ENCODE data around the gene CRIP2. TPM values are rescaled to one million over a fixed set of nuclear protein-coding genes. Genes with fewer than 3 reads are reported as not detected.

CRIP2 gene
- total and polyA plus RNA-seq, 2 of the 13 experiments (the other 11 are each of a cell fraction or from before 2014, with no cell fraction given): 31.6 to 37.9 TPM

DNA sequence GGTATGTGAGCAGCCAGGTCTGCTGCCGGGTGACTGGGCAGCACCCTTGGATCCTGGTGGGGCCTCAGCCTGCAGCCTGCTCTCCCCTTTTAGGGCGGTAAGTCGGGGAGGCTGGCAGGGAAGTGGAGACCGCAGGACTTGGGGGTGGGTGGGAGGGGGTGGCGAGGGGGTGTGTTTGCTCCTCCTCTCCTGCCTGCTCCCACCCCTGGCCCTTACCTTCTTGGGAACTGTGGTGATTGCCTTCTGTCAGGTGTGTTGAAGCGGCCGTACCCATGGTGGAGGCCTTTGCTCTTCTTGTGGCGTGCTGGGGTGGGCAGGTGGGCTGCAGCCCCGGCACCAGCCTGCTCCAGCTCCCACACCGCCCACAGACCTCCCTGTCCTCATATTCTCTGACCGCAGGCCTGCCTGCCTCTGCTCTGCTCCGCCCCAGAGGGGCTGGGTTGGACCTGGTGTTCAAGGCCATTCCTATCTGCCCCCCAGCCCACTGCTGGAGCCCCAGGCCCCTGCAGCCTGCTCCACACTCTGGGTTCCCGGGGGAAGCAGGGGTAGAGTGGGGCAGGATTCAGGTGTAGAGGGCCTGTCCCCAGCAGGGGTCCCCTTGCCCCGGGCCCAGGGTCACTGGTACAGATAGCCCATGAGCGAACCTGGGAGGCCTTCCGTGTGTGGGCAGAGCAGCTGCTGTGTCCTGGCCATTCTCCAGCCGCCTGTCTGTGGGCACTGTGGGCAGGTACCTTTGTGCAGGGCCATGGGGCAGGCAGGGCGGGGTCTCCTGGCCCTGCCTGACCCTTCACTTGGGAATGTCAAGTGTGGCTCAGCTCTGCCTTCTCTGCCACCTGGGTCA lies 21.6 kb downstream of the CRIP2 start (continued):
- TF ChIP-seq ZFX (CRISPR knock-in tag; IDR thresholded peaks at IDR 0.05; ENCODE audit: low read depth) (peak; percentile 86), SMAD9 (CRISPR knock-in tag; IDR thresholded peaks at IDR 0.05) (no peak), ZFP41 (CRISPR knock-in tag; IDR thresholded peaks at IDR 0.05; ENCODE audit: borderline replicate concordance) (peak; percentile 80; the same call in 1 of the 2 replicates), ZNF615 (CRISPR knock-in tag; IDR thresholded peaks at IDR 0.05; ENCODE audit: borderline replicate concordance) (no peak), NCOR1 (IDR thresholded peaks at IDR 0.05; ENCODE audit: borderline replicate concordance, low read length) (peak; percentile 58; the same call in 1 of the 2 replicates), ZKSCAN5 (CRISPR knock-in tag; IDR thresholded peaks at IDR 0.05) (no peak), ZNF496 (CRISPR knock-in tag; IDR thresholded peaks at IDR 0.05; ENCODE audit: insufficient replicate concordance) (no peak), GABPB1 (CRISPR knock-in tag; IDR thresholded peaks at IDR 0.05) (peak; percentile 46), ZFY (CRISPR knock-in tag; IDR thresholded peaks at IDR 0.05) (peak; percentile 77), ZFYVE20 (CRISPR knock-in tag; IDR thresholded peaks at IDR 0.05; ENCODE audit: borderline replicate concordance, low read depth) (no peak), POGZ (CRISPR knock-in tag; IDR thresholded peaks at IDR 0.05) (no peak), HES4 (CRISPR knock-in tag; IDR thresholded peaks at IDR 0.05; ENCODE audit: borderline replicate concordance) (0 out of 2 replicates have a peak, but pooled peaks have one; percentile 59), SRSF9 (IDR thresholded peaks at IDR 0.05; ENCODE audit: borderline replicate concordance, insufficient read depth, low read depth, low read length, poor library complexity, severe bottlenecking) (no peak), ZNF713 (CRISPR knock-in tag; IDR thresholded peaks at IDR 0.05) (no peak), TAF1 (CRISPR knock-in tag; IDR thresholded peaks at IDR 0.05) (peak; percentile 83; the same call in 1 of the 2 replicates), ZNF329 (CRISPR knock-in tag; IDR thresholded peaks at IDR 0.05; ENCODE audit: low read depth) (peak; percentile 98), RFXANK (CRISPR knock-in tag; IDR thresholded peaks at IDR 0.05) (no peak; the same call in 1 of the 2 replicates)
- TF ChIP-seq, protein P1, sequence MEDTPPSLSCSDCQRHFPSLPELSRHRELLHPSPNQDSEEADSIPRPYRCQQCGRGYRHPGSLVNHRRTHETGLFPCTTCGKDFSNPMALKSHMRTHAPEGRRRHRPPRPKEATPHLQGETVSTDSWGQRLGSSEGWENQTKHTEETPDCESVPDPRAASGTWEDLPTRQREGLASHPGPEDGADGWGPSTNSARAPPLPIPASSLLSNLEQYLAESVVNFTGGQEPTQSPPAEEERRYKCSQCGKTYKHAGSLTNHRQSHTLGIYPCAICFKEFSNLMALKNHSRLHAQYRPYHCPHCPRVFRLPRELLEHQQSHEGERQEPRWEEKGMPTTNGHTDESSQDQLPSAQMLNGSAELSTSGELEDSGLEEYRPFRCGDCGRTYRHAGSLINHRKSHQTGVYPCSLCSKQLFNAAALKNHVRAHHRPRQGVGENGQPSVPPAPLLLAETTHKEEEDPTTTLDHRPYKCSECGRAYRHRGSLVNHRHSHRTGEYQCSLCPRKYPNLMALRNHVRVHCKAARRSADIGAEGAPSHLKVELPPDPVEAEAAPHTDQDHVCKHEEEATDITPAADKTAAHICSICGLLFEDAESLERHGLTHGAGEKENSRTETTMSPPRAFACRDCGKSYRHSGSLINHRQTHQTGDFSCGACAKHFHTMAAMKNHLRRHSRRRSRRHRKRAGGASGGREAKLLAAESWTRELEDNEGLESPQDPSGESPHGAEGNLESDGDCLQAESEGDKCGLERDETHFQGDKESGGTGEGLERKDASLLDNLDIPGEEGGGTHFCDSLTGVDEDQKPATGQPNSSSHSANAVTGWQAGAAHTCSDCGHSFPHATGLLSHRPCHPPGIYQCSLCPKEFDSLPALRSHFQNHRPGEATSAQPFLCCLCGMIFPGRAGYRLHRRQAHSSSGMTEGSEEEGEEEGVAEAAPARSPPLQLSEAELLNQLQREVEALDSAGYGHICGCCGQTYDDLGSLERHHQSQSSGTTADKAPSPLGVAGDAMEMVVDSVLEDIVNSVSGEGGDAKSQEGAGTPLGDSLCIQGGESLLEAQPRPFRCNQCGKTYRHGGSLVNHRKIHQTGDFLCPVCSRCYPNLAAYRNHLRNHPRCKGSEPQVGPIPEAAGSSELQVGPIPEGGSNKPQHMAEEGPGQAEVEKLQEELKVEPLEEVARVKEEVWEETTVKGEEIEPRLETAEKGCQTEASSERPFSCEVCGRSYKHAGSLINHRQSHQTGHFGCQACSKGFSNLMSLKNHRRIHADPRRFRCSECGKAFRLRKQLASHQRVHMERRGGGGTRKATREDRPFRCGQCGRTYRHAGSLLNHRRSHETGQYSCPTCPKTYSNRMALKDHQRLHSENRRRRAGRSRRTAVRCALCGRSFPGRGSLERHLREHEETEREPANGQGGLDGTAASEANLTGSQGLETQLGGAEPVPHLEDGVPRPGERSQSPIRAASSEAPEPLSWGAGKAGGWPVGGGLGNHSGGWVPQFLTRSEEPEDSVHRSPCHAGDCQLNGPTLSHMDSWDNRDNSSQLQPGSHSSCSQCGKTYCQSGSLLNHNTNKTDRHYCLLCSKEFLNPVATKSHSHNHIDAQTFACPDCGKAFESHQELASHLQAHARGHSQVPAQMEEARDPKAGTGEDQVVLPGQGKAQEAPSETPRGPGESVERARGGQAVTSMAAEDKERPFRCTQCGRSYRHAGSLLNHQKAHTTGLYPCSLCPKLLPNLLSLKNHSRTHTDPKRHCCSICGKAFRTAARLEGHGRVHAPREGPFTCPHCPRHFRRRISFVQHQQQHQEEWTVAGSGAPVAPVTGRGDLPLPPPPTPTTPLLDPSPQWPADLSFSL (CRISPR knock-in tag; IDR thresholded peaks at IDR 0.05): no peak
- TF ChIP-seq, protein P2, sequence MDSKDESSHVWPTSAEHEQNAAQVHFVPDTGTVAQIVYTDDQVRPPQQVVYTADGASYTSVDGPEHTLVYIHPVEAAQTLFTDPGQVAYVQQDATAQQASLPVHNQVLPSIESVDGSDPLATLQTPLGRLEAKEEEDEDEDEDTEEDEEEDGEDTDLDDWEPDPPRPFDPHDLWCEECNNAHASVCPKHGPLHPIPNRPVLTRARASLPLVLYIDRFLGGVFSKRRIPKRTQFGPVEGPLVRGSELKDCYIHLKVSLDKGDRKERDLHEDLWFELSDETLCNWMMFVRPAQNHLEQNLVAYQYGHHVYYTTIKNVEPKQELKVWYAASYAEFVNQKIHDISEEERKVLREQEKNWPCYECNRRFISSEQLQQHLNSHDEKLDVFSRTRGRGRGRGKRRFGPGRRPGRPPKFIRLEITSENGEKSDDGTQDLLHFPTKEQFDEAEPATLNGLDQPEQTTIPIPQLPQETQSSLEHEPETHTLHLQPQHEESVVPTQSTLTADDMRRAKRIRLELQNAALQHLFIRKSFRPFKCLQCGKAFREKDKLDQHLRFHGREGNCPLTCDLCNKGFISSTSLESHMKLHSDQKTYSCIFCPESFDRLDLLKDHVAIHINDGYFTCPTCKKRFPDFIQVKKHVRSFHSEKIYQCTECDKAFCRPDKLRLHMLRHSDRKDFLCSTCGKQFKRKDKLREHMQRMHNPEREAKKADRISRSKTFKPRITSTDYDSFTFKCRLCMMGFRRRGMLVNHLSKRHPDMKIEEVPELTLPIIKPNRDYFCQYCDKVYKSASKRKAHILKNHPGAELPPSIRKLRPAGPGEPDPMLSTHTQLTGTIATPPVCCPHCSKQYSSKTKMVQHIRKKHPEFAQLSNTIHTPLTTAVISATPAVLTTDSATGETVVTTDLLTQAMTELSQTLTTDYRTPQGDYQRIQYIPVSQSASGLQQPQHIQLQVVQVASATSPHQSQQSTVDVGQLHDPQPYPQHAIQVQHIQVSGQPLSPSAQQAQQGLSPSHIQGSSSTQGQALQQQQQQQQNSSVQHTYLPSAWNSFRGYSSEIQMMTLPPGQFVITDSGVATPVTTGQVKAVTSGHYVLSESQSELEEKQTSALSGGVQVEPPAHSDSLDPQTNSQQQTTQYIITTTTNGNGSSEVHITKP (CRISPR knock-in tag; IDR thresholded peaks at IDR 0.05; ENCODE audit: low read depth): no peak

Data from HepG2 (cell line).